IMR-90 (cell line): ENCODE data around the gene WASF3. TPM values are rescaled to one million over a fixed set of nuclear protein-coding genes. Genes with fewer than 3 reads are reported as not detected.

Experiments used
- ATAC-seq: fragments of 200-7000 bp; cut with Tn5 transposase; 2 replicates; pipeline ENCODE4 v1.9.1; 2020; ENCODE audit warnings: low read depth, mild to moderate bottlenecking, moderate library complexity
- BruUV-seq: library from RNA; stranded (reverse); fragments of 400-500 nt; replicated peaks from 2 replicates; lab custom pipeline; 2021; lab: Mats Ljungman, UMichigan
- CTCF ChIA-PET: fragments of 300-600 bp; formaldehyde crosslinking; extraction: SDS; loops from one replicate; lab custom pipeline; 2021; ENCODE audit warnings: antibody characterized with exemption; lab: Yijun Ruan, JAX
- POLR2A ChIA-PET: fragments of 300-600 bp; sonication (Branson Sonifier 250); formaldehyde crosslinking; loops from one replicate; lab custom pipeline; 2022; ENCODE audit warnings: antibody characterized with exemption; ENCODE audit not compliant: unreplicated experiment; lab: Charles Lee
- DNase-seq: peaks from one replicate; pipeline ENCODE4 v3.0.0; 2013
- H2AFZ ChIP-seq: replicated peaks from 2 replicates; pipeline ENCODE3; 2013; ENCODE audit warnings: low read length, mild to moderate bottlenecking; ENCODE audit not compliant: poor library complexity
- H2AK5ac ChIP-seq: 2 replicates; pipeline ENCODE4 v1.6.1; 2013; ENCODE audit warnings: low read depth, low read length, inconsistent platforms
- H2AK9ac ChIP-seq: replicated peaks from 2 replicates; pipeline ENCODE3; 2013; ENCODE audit warnings: mild to moderate bottlenecking, low read depth, low read length, moderate library complexity; ENCODE audit not compliant: poor library complexity
- H2BK120ac ChIP-seq: 2 replicates; pipeline ENCODE4 v1.6.1; 2013; ENCODE audit warnings: low read depth, low read length, inconsistent platforms
- H2BK15ac ChIP-seq: 3 replicates; pipeline ENCODE4 v1.6.1; 2013; ENCODE audit warnings: low read depth, low read length, inconsistent platforms
- H2BK20ac ChIP-seq: 2 replicates; pipeline ENCODE4 v1.6.1; 2013; ENCODE audit warnings: low read depth, mild to moderate bottlenecking, inconsistent platforms, low read length, moderate library complexity
- H2BK5ac ChIP-seq: 2 replicates; pipeline ENCODE4 v1.6.1; 2013; ENCODE audit warnings: mild to moderate bottlenecking, low read depth, low read length, inconsistent platforms; ENCODE audit not compliant: poor library complexity, severe bottlenecking
- H3K14ac ChIP-seq: replicated peaks from 2 replicates; pipeline ENCODE4 v1.6.1; 2013; ENCODE audit warnings: low read depth, low read length, inconsistent platforms
- H3K18ac ChIP-seq: 2 replicates; pipeline ENCODE4 v1.6.1; 2013; ENCODE audit warnings: low read depth, low read length, control low read depth
- H3K23ac ChIP-seq: 2 replicates; pipeline ENCODE4 v1.6.1; 2013; ENCODE audit warnings: low read depth, low read length, inconsistent platforms
- H3K27ac ChIP-seq: 2 replicates; pipeline ENCODE4 v1.5.1; 2013; ENCODE audit warnings: mild to moderate bottlenecking, control low read depth, low read length; ENCODE audit not compliant: insufficient read depth
- H3K27me3 ChIP-seq: 2 replicates; pipeline ENCODE4 v1.6.1; 2013; ENCODE audit warnings: low read length; ENCODE audit not compliant: control insufficient read depth, insufficient read depth
- H3K36me3 ChIP-seq: 2 replicates; pipeline ENCODE4 v1.6.1; 2013; ENCODE audit warnings: low read length, mixed read lengths; ENCODE audit not compliant: control insufficient read depth, insufficient read depth
- H3K4ac ChIP-seq: 2 replicates; pipeline ENCODE4 v1.6.1; 2013; ENCODE audit warnings: low read depth, low read length, inconsistent platforms
- H3K4me1 ChIP-seq: 2 replicates; pipeline ENCODE4 v1.6.1; 2013; ENCODE audit warnings: low read length, mixed read lengths; ENCODE audit not compliant: control insufficient read depth, insufficient read depth
- H3K4me2 ChIP-seq: 2 replicates; pipeline ENCODE4 v1.6.1; 2013; ENCODE audit warnings: low read depth, mild to moderate bottlenecking, control low read depth, low read length, moderate library complexity
- H3K4me3 ChIP-seq: 2 replicates; pipeline ENCODE4 v1.5.1; 2013; ENCODE audit warnings: low read depth, mild to moderate bottlenecking, control low read depth, low read length, moderate library complexity; ENCODE audit not compliant: insufficient read depth
- H3K56ac ChIP-seq: 2 replicates; pipeline ENCODE4 v1.6.1; 2013; ENCODE audit warnings: low read length, inconsistent platforms; ENCODE audit not compliant: insufficient read depth; ENCODE audit errors: extremely low read depth
- H3K79me1 ChIP-seq, 2 experiments: 2 replicates each; pipeline ENCODE4 v1.6.1; 2013; ENCODE audit warnings: low read length in 2 of 2, inconsistent platforms in 1 of 2, low read depth in 1 of 2
- H3K9ac ChIP-seq: 2 replicates; pipeline ENCODE4 v1.6.1; 2013; ENCODE audit warnings: low read depth, low read length, control low read depth
- H3K9me1 ChIP-seq: 2 replicates; pipeline ENCODE4 v1.6.1; 2013; ENCODE audit warnings: low read length, inconsistent platforms; ENCODE audit not compliant: insufficient read depth
- H3K9me3 ChIP-seq: 2 replicates; pipeline ENCODE4 v1.6.1; 2013; ENCODE audit warnings: low read length; ENCODE audit not compliant: control insufficient read depth, insufficient read depth
- H4K20me1 ChIP-seq: 2 replicates; pipeline ENCODE4 v1.6.1; 2013; ENCODE audit warnings: low read length, inconsistent platforms; ENCODE audit not compliant: insufficient read depth
- H4K5ac ChIP-seq: 2 replicates; pipeline ENCODE4 v1.6.1; 2013; ENCODE audit warnings: mild to moderate bottlenecking, low read depth, low read length, control low read depth
- H4K8ac ChIP-seq, 2 experiments: 2 replicates each; pipeline ENCODE4 v1.6.1; 2013; ENCODE audit warnings: low read depth in 2 of 2, low read length in 2 of 2, control low read depth in 1 of 2, inconsistent platforms in 1 of 2
- H4K91ac ChIP-seq: 2 replicates; pipeline ENCODE4 v1.6.1; 2013; ENCODE audit warnings: low read depth, low read length, inconsistent platforms; ENCODE audit not compliant: insufficient read depth
- RAD21 ChIP-seq: IDR thresholded peaks from 2 replicates; pipeline ENCODE4 v1.6.1; 2012; ENCODE audit warnings: low read length, improper control_type of control experiment
- WGBS, 2 experiments: methylation state at CpG; one replicate each; pipeline versions ENCODE4 v1.1.5 to v1.1.7; 2013; ENCODE audit warnings: missing lambda C conversion rate in 2 of 2; ENCODE audit not compliant: insufficient read length in 1 of 2; ENCODE audit errors: extremely low coverage in 2 of 2; 5-methylcytosine and 5-hydroxymethylcytosine counted together
- dilution Hi-C: fragments of 300-500 bp; cut with HindIII; formaldehyde crosslinking; loops from one replicate; pipeline ENCODE4 v1.14.3; 2018; ENCODE audit warnings: low sequenced_read_pairs; ENCODE audit not compliant: unreplicated experiment
- in situ Hi-C: fragments of 300-500 bp; cut with MboI; formaldehyde crosslinking; loops from 3 replicates; pipeline ENCODE4 v1.14.3; 2019; ENCODE audit warnings: low sequenced_read_pairs, inconsistent platforms, mixed read lengths
- intact Hi-C: fragments of 100-400 bp; cut with micrococcal nuclease; formaldehyde crosslinking; loops from 2 replicates; pipeline ENCODE4 v1.10.0; 2022
- polyA plus RNA-seq, 3 experiments: library from polyadenylated mRNA; depleted of rRNA; stranded (reverse); fragments of >200 nt; gene quantifications; 2 replicates each; pipeline ENCODE4 v1.2.3, GENCODE V29; 2012; ENCODE audit warnings: low replicate concordance in 1 of 3
- total RNA-seq: library from RNA; depleted of rRNA; stranded (reverse); fragments of >200 nt; gene quantifications from 2 replicates; pipeline ENCODE4 v1.2.3, GENCODE V29; 2012

The WASF3 gene
- total and polyA plus RNA-seq, 2 of the 4 experiments (the other 2 are of a cell fraction): 4.3 to 11.4 TPM

DNA sequence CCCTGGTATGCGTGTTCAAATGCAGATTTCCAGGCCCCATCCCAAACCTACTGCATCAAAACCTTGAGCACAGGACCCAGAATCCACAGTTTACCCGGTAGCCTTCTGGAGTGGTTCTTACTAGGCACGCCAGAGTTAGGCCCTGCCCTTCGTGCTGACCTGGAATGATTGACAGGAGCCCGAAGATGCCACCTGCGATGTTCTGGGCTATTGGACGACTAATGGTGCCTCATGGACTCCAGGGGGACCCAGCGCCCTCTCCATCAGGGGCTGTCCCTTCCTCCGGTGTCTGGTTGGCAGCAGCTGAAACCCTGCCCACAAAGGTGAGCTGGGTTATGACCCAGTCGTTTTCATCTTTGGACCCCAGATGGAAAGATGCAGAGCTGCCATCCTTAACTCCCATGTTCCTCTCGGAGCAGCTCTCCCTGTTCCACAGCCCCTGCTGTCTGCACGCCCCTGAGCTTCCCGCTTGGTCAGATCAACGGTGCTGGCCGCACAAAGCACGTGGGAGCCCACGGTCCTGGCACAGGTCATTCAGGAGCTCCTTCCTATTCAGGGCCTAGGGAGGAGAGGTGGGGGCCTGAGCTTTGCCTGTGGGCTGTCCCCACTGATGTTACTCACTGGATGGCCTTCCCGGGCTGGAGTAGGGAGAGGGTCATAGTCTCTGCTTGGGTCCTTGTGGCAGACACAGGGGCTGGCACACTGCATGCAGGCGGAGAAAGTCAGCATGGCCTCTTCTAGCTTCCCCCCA is 137.3 kb downstream of the WASF3 start:
- Histone ChIP-seq H3K36me3 (no peaks in the 10 kb centered on the region; the same call in 1 of the 2 replicates), H3K4me1 (no peaks in the 10 kb centered on the region), H4K91ac (no peak overlapping the region), H3K27ac (no peak overlapping the region), H3K56ac (no peak overlapping the region), H2BK5ac (no peak overlapping the region), H2AFZ (no peak overlapping the region), H4K8ac (no peak overlapping the region), H3K4me3 (no peak overlapping the region), H3K23ac (no peak overlapping the region), H2BK120ac (no peak overlapping the region), H2BK15ac (no peak overlapping the region), H3K4ac (no peak overlapping the region), H4K20me1 (no peaks in the 10 kb centered on the region), H2AK9ac (no peak overlapping the region), H3K4me2 (no peak overlapping the region), H3K9ac (no peak overlapping the region), H3K9me3 (peaks cover 2% of the 10 kb centered on the region; the same call in 1 of the 2 replicates), H2BK20ac (no peak overlapping the region), H3K9me1 (no peaks in the 10 kb centered on the region), H3K79me1 (no peaks in the 10 kb centered on the region), H3K14ac (no peak overlapping the region), H4K5ac (no peak overlapping the region), H2AK5ac (no peak overlapping the region), H3K18ac (no peak overlapping the region), H3K27me3 (no peaks in the 10 kb centered on the region)
- no peak for DNase-seq
- POLR2A ChIA-PET: interaction anchor here (0.6 kb wide), 1 partner anchor 198 kb away, joined by 5 read pairs; no protein-coding TSS in a partner anchor
- TF ChIP-seq RAD21: no peak
- no TSS peak for BruUV-seq
- ATAC-seq: no peak
- 89% methylated on average over 6 of the region's 19 CpGs; no CpG with 5 or more reads in 1 of the 2 experiments for WGBS, 2 experiments
- CTCF ChIA-PET: no interaction called here
- in situ Hi-C loops (loop anchor here (5.0 kb wide), 2 partner anchors 207 to 512 kb away; no protein-coding TSS in a partner anchor), dilution Hi-C loops (no loop called here), intact Hi-C loops (loop anchor here (5.0 to 10.0 kb wide), 2 partner anchors 137 to 620 kb away; partner anchors contain the start of gene WASF3)
